ENCODE results near the gene CUEDC1. TPM values are rescaled to one million over a fixed set of nuclear protein-coding genes. Genes with fewer than 3 reads are reported as not detected.

Gene CUEDC1
- total RNA-seq, 1 donor: 2.5 TPM

DNA sequence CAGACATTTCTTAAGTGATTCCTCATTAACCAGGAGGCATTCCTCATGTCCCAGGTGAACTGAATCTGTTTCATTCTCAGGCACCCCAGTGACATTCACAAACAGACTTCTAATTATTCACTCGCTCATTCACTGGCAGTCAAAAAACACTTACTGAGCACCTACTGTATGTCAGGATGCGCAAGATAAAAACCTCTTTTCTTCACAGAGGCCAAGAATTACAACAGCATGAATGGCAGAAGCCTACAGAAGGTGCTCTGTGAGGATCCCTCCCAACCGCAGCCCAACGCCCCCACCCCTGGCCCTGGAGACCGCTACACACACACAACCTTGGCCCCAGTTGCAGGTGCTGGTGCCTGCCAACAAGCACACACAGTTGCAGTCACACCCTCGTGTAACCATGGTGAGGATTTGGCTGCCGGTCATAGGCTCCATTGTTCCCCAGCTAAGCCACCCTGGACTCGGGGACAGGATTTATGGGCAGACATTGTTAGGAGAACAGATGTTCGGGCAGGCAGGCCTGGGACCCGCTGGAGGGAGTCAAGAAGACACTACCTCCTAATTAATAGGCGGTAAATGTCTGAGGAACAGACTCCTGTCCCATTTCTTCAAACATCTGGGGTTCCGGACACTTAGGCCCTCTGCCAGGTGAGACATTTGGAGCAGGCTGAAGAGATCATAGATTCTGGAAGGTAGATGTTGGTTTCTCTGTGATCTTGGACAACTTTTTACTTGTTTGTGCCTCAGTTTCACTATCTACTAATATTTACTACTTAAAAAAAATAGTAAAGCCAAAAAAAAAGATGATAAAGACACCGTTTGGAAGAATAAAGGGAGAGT, 43.2 kb downstream of the CUEDC1 start:
- H3K4me3 ChIP-seq (ENCODE audit: low read length): no peak overlapping the region
- H3K4me1 ChIP-seq (ENCODE audit: insufficient read depth, low read length): peaks cover 7% of the 10 kb centered on the region
- no peaks in the 10 kb centered on the region for H3K27me3 ChIP-seq (ENCODE audit: insufficient read depth, low read length)
- H3K9me3 ChIP-seq (ENCODE audit: low read depth, low read length): no peaks in the 10 kb centered on the region

DNA sequence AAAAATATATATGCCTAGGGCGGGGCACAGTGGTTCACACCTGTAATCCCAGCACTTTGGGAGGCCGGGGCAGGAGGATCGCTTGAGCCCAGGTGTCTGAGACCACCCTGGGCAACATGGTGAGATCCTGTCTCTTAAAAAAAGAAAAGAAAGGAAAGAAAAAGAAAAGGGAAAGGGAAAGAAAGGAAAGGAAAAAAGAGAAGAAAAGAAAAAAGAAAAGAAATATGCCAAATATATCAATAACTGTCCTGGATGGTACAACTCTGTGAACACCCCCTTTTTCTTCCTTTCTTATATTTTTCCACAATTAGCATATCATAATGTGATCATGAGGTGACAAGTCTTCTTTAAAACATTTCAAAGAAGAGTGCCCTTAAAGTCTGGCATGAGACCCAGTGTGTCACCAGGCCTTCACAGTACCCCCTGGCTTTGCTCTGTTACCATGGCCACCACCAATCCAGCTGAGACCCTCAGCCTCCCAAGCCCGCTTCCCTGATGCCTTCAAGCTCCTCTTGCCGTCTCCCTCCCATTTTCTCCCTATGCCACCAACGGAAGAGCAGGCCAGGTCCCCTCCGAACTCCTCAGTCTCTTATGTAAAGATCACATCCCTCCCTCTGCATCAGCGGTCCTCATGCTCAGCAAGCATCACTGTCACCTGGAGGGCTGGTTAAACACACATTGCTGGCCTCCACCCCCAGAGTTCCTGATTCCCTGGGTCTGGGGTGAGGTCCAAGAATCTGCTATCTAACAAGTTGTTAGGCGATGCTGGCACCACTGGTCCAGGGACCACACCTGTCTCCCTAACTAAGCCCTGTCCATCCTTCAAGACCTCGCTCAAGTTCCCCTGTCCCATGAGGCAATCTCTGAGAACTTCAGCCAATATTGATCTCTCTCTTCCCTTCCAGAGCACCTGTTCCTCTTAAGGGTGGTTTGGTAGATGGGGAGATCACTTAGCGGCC, 44.5 kb downstream of the CUEDC1 start:
- Histone ChIP-seq H3K27me3 (ENCODE audit: insufficient read depth, low read length) (no peaks in the 10 kb centered on the region), H3K4me3 (ENCODE audit: low read length) (no peak overlapping the region), H3K9me3 (ENCODE audit: low read depth, low read length) (no peaks in the 10 kb centered on the region), H3K4me1 (ENCODE audit: insufficient read depth, low read length) (peaks cover 10% of the 10 kb centered on the region)

GRCh38 chr17:57909551-57909950, 45.7 kb downstream of the CUEDC1 start:
- no peak overlapping the region for H3K4me3 ChIP-seq (ENCODE audit: low read length)
- no peaks in the 10 kb centered on the region for H3K27me3 ChIP-seq (ENCODE audit: insufficient read depth, low read length)
- no peaks in the 10 kb centered on the region for H3K9me3 ChIP-seq (ENCODE audit: low read depth, low read length)
- H3K4me1 ChIP-seq (ENCODE audit: insufficient read depth, low read length): peaks cover 22% of the 10 kb centered on the region

GRCh38 chr17:57908278-57908677, 46.9 kb downstream of the CUEDC1 start:
- no peaks in the 10 kb centered on the region for H3K27me3 ChIP-seq (ENCODE audit: insufficient read depth, low read length)
- no peak overlapping the region for H3K4me3 ChIP-seq (ENCODE audit: low read length)
- H3K4me1 ChIP-seq (ENCODE audit: insufficient read depth, low read length): peaks cover 35% of the 10 kb centered on the region
- H3K9me3 ChIP-seq (ENCODE audit: low read depth, low read length): no peaks in the 10 kb centered on the region

GRCh38 chr17:57906910-57907309, 48.3 kb downstream of the CUEDC1 start:
- Histone ChIP-seq H3K4me3 (ENCODE audit: low read length) (no peak overlapping the region), H3K4me1 (ENCODE audit: insufficient read depth, low read length) (peaks cover 48% of the 10 kb centered on the region), H3K9me3 (ENCODE audit: low read depth, low read length) (no peaks in the 10 kb centered on the region)

DNA sequence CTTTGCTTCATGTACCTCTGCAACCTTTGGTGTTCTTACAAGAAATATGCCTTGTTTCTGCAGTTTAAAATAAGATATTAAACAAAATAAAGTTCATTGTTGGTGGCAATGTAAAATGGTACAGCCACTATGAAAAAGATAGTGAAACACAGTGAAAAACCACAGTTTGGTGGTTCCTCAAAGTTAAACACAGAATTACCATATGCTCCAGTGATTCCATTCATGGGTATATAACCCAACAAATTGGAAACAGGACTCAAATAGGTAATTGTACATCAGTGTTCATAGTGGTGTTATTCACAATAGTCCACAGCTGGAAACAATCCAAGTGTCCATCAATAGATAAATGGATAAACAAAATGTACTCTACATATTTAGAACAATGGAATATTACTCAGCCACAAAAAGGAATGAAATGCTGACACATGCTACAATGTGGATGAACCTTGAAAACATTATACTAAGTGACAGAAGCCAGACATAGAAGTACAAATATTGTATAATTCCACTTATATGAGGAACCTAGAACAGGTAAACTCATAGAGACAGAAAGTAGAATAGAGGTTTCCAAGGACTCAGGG, 49.2 kb downstream of the CUEDC1 start:
- no peak overlapping the region for H3K4me3 ChIP-seq (ENCODE audit: low read length)
- H3K4me1 ChIP-seq (ENCODE audit: insufficient read depth, low read length): peaks cover 56% of the 10 kb centered on the region
- no peaks in the 10 kb centered on the region for H3K9me3 ChIP-seq (ENCODE audit: low read depth, low read length)
- H3K27me3 ChIP-seq (ENCODE audit: insufficient read depth, low read length): no peaks in the 10 kb centered on the region

More at GRCh38 chr17:57906910-57907309, 48.3 kb downstream of the CUEDC1 start:
- H3K27me3 ChIP-seq (ENCODE audit: insufficient read depth, low read length): no peaks in the 10 kb centered on the region

DNA sequence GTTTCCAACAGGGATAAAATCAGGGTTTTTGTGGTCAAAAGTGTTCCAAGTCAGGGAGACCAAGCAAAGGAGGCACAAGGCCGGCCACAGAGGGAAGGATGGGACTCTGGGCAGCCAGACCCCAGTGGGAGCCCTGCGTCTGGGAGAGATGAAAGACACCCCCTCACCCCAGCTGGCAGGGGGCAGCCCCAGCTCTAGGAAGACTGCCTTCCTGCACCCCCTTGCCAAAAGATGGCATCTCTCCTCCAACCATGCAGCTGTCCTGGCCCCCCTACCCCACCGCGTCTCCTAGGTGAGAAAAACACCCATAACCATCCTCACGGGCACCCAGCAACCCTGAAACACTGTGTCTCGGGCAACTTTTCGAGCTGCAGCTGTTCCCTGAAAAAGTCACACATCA, 51.3 kb downstream of the CUEDC1 start:
- H3K4me1 ChIP-seq (ENCODE audit: insufficient read depth, low read length): peaks cover 73% of the 10 kb centered on the region
- no peak overlapping the region for H3K4me3 ChIP-seq (ENCODE audit: low read length)
- no peaks in the 10 kb centered on the region for H3K27me3 ChIP-seq (ENCODE audit: insufficient read depth, low read length)
- no peaks in the 10 kb centered on the region for H3K9me3 ChIP-seq (ENCODE audit: low read depth, low read length)

DNA sequence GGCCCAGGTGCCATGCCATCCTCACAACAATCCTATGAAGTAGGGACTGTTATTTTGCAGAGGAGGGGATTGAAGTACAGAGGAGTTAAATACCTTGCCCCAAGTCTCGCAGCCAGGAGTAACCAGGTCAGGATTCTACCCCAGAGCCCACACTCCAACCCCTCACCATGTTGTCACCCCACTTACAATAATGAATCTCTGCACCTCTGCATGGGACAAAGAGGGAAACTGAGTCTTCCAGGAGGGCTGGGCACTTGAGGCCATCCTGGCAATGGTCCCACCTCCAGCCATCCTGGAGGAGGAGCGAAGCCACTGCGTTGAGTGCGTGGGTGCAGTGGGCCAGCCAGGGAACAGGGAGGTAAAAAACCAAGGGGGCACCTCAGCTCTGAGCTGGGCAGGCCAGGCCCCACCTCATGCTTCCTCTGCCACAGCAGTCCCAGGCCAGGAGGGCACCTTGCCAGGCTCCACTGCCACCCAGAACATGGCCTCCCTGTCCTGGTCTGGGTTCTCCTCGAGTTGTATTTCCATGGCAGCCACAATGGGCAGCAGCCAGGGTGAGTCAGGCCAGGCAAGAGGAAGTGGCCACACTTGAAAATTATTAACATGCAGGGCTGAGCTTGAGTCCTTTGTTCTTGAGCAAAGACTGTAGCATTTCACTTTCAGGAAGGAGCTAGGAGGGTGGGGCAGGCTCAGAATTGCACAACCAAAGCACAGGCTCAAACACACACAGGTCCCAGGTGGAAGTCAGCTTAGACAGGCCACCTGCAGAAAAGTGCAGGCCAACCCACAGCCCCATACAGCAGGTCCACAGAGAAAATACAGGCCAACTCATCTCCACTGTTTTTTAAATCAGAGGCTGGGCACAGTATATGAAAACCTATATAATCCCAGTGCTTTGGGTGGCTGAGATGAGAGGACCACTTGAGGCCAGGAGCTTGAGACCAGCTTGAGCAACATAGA, 52.1 kb downstream of the CUEDC1 start:
- Histone ChIP-seq H3K4me3 (ENCODE audit: low read length) (no peak overlapping the region), H3K4me1 (ENCODE audit: insufficient read depth, low read length) (peaks cover 78% of the 10 kb centered on the region), H3K9me3 (ENCODE audit: low read depth, low read length) (no peaks in the 10 kb centered on the region), H3K27me3 (ENCODE audit: insufficient read depth, low read length) (no peaks in the 10 kb centered on the region)

GRCh38 chr17:57902117-57902799, 53.0 kb downstream of the CUEDC1 start:
- H3K4me1 ChIP-seq (ENCODE audit: insufficient read depth, low read length): peaks cover 86% of the 10 kb centered on the region
- no peaks in the 10 kb centered on the region for H3K9me3 ChIP-seq (ENCODE audit: low read depth, low read length)
- H3K27me3 ChIP-seq (ENCODE audit: insufficient read depth, low read length): no peaks in the 10 kb centered on the region
- no peak overlapping the region for H3K4me3 ChIP-seq (ENCODE audit: low read length)

GRCh38 chr17:57900991-57901743, 54.0 kb downstream of the CUEDC1 start:
- no peak overlapping the region for H3K4me3 ChIP-seq (ENCODE audit: low read length)
- no peaks in the 10 kb centered on the region for H3K9me3 ChIP-seq (ENCODE audit: low read depth, low read length)
- peaks cover 86% of the 10 kb centered on the region for H3K4me1 ChIP-seq (ENCODE audit: insufficient read depth, low read length)
- H3K27me3 ChIP-seq (ENCODE audit: insufficient read depth, low read length): no peaks in the 10 kb centered on the region

GRCh38 chr17:57899822-57900221, 55.4 kb downstream of the CUEDC1 start:
- no peaks in the 10 kb centered on the region for H3K27me3 ChIP-seq (ENCODE audit: insufficient read depth, low read length)
- no peak overlapping the region for H3K4me3 ChIP-seq (ENCODE audit: low read length)
- H3K4me1 ChIP-seq (ENCODE audit: insufficient read depth, low read length): peaks cover 87% of the 10 kb centered on the region
- no peaks in the 10 kb centered on the region for H3K9me3 ChIP-seq (ENCODE audit: low read depth, low read length)

- no peaks in the 10 kb centered on the region for H3K9me3 ChIP-seq (ENCODE audit: low read depth, low read length)
- no peaks in the 10 kb centered on the region for H3K27me3 ChIP-seq (ENCODE audit: insufficient read depth, low read length)
- peaks cover 87% of the 10 kb centered on the region for H3K4me1 ChIP-seq (ENCODE audit: insufficient read depth, low read length)
- H3K4me3 ChIP-seq (ENCODE audit: low read length): no peak overlapping the region
Observed at GRCh38 chr17:57899391-57899790, 55.8 kb downstream of the CUEDC1 start.
